Epidermal melanocyte (primary cell): ENCODE measurements around the gene THSD8.
A peak's percentile ranks its signal among the peaks of the same experiment; 100 is the strongest.
"Not testable (repeated sequence)": the region's sequence is repeated elsewhere in the genome, so short reads cannot be mapped to it uniquely, and the experiment has no call there.

ENCODE experiments used
- DNase-seq: peaks from one replicate; pipeline ENCODE4 v3.0.0; 2011; ENCODE audit warnings: low spot score; ENCODE audit not compliant: insufficient read length

THSD8 gene

GRCh38 chr19:12792051-12792852 lies 9.6 kb upstream of the THSD8 start:
- no peak for DNase-seq

DNA sequence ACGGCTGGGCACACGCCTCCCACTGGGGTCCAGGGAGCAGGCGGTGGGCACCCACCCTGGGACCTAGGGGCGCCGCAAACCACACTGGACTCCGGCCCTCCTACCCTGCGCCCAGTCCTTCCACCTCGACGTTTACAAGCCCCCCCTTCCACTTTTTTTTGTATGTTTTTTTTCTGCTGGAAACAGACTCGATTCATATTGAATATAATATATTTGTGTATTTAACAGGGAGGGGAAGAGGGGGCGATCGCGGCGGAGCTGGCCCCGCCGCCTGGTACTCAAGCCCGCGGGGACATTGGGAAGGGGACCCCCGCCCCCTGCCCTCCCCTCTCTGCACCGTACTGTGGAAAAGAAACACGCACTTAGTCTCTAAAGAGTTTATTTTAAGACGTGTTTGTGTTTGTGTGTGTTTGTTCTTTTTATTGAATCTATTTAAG lies 9.0 kb upstream of the THSD8 start:
- no peak for DNase-seq

DNA sequence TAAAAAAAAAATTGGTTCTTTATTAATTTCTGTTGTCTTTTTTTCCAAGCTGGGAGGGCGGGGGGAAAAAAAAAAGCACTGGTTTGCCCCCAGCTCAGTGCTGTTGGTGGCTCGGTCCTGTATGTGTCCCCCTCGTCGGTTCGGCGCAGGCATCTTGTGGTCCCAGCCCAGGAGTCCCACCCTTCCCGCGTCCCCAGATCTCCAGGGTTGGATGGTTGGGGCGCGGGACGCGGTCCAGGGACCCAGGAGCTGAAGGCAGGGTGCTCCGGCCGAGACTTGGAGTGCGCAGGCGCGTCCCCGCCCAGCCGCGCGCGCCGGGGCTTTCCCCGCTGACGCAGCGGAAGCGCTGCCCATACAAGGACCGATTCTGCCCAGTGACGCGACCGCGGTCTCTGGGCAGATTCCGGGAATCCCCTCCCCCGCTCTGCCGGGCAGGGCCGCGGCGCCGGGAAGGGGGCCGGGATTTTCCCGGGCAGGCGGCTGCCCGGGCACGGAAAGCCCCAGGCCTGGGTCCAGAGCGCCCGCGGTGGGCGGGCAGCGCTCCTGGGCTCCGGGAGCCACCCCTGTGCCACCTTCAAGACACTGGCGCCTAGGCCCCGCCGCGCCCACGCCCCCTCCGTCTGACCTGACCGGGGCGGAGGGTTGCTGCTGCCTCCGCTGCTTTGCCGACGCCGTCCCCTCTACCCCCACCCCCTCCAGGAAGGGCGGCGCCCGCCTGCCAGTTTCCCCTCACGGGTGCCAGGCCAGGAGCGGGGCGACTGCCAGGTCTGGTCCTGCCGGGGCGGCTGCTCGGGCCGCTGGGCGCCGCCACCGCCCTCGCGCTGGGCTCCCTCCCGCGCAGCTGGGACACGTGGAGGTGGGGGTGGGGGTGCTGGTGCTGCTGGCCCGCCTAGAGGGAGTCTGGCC lies 8.3 kb upstream of the THSD8 start:
- peak; percentile 97 for DNase-seq

GRCh38 chr19:12794196-12794941 lies 7.5 kb upstream of the THSD8 start:
- DNase-seq = no peak

- DNase-seq = no peak
Observed at GRCh38 chr19:12794971-12795381, 6.9 kb upstream of the THSD8 start.

DNA sequence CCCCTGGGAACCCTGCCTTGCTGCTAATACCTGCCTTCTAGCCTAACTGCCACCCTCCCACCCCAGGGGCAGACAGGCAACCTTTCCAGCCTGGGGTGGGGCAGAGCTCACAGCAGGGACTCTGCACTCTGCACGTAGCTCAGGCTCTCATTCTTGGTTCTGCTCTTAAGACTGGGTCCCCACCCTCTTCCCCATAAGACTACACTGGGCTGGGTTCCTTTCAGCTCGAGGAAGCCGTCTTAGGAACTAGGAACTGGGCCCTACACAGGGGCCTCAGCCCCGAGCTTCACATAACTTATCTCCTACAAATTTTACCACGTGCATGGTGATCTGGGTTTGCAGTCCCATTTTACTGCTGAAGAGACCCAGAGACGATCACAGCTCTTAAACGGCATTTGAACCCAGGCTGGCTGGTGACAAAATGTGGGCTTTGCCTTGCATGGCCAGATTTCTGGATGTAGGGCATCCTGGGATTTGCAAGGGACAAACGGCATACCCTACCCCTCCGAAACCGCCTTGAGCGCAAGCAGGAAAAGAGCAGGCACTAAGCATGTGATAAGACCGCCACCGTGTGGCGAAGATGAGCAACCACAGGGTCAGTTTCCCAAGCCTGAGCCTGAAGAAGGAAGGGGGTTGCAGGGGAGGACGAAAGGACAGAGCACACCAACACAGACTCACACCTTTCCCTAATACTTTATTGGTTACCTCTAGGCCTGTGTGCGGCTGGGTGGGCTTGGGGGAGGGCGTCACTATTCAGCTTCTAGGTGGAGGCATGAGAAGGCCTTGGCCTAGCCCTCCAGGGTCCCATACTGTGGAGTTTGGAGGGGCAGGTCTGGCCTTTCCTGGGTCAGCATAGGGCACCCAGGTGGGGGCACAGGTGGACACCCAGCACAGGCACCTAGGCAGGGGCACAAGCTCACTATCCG lies 5.5 kb upstream of the THSD8 start:
- no peak for DNase-seq

DNA sequence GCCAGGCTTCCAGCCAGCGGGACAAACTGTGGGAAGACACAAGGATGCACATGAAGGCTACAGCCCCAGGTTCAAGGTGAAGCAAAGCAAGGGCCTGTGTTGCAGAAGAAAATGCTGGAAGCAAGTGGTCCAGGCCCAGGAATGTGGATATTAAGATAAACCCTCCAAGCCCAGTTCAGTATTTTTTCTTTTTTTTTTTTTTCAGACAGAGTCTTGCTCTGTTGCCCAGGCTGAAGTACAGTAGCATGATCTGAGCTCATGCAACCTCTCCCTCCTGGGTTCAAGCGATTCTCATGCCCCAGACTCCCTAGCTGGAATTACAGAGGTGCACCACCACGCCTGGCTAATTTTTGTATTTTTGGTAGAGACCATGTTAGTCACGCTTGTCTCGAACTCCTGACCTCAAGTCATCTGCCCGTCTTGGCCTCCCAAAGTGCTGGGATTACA lies 4.7 kb upstream of the THSD8 start:
- DNase-seq = no peak

DNA sequence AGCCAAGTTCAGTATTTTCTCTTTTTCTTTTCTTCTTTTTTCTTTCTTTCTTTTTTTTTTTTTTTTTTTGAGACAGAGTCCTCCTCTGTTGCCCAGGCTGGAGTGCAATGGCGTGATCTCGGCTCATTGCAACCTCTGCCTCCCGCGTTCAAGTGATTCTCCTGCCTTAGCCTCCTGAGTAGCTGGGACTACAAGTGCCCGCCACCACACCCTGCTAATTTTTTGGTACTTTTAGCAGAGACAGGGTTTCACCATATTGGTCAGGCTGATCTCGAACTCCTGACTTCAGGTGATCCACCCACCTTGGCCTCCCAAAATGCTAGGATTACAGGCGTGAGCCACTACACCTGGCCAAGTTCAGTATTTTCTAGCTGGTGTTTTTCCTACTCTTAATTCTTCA lies 4.3 kb upstream of the THSD8 start:
- DNase-seq = not testable (repeated sequence)

DNA sequence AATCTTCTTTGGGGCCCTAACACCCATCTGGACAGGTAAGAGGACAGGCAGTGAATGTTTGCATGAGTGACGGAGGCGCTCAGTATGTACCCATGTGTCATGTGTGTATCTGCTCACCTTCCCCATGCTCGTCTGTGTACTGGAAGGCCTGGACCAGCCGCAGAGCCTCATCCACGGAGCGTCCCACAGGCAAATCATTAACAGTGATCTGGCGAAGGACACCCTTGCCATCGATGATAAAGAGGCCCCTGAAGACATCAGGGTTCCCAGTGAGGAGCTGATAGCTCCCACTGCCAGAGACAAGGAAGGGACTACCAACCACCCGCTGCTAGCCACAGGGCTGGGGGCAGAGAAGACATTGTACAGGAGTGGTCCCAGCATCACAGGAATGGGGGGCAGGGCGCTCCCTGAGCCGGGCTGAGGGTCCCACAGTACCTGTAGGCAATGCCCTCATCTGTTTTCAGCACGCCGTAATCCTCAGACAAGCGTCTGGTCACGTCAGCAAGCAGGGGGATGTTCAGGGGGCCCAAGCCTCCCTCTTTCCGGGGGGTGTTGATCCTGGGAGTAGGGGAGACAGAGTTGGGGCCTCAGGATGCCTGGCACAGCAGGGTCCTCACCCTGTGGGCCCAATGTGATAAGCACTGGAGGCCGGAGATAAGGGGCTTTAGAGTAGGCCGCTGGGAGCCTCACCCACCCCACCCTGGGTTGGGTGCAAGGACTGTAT lies 2.0 kb upstream of the THSD8 start:
- no peak for DNase-seq

DNA sequence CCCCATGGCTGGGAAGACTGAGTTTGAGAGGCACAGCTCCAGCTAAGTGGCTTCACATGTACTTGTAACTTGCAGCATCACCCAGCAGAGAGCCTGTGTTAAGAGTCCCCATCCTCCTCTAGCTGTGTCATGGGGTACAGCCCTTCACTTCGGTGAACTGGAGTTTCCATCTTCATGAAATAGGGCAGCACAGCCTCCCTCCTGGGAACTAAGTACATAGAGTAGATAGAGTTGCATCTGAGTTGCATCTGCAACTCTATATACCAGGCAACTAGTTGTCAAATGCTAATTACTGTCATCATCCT lies 1.5 kb upstream of the THSD8 start:
- DNase-seq = no peak

- no peak for DNase-seq
Observed at GRCh38 chr19:12800923-12801465, 875 bp upstream of the THSD8 start.

GRCh38 chr19:12802267-12803106 lies 618 bp downstream of the THSD8 start:
- peak; percentile 38 for DNase-seq

DNA sequence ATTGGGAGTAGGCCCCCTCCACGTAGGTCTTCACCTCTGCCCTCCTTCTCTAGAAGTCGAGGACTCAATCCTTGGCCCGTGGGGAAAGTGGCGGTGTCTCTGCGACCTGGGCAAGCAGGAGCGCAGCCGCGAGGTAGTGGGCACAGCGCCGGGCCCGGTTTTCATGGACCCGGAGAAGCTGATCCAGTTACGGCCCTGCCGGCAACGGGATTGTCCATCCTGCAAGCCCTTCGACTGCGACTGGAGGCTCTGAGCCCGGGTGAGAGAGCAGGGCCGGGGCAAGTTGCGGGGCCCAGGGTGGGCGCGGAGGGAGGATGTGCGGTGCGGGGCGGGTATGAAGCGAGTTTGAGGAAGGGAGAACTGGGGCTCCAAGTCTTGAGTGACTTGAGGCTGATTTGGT lies 2.2 kb downstream of the THSD8 start:
- DNase-seq = peak; percentile 0

DNA sequence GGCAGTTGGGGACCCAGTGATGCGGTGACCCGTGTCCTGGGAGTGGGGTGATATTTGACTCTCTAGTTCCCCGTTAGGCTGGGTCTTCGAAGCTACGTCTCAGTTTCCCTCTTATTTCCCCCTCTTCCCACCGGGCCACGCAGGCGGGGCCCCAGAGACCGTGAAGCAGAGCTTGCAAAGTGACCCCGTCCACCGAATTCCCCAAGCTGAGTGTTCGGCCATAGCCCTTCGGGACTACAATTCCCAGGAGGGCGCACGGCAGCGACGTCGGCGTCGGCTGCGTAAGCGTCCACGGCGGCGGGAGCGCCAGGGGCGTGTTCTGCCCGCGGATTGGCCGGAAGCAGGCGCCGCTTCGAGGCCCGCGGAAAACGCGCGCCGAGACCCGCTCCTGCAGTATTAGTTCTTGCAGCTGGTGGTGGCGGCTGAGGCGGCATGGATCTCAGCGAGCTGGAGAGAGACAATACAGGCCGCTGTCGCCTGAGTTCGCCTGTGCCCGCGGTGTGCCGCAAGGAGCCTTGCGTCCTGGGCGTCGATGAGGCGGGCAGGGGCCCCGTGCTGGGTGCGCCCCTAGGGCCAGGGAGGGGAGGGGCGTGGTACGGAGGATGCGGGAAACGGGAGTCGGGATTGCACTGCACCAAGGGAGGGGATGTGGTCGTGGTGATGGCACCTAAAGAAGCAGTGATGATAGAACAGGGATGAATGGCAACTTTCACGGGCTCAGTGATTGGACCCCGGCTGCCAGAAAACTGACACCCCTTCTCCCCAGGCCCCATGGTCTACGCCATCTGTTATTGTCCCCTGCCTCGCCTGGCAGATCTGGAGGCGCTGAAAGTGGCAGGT lies 4.6 kb downstream of the THSD8 start, which contains the start of gene RNASEH2A:
RNASEH2A (plus strand) TSS at position 343 of the 840 bp plus-strand sequence; CDS start at position 433, 90 bp downstream.
- peak; percentile 96 for DNase-seq

DNA sequence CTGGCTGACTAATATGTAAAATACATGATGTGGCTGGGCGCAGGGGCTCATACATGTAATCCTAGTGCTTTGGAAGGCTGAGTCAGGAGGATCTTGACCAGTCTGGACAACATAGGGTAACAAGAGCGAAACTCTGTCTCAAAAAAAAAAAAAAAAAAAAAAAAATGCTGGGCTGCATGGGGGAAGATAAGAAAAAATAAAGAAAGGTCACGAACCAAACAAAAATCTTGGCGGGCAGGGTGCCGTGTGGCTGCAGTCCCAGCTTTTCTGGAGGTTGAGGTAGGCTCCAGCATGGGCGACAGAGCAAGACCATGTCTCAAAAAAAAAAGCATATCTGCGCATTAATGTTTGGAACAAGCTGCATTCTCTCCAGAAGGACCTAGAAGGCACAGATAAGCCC lies 13.2 kb downstream of the THSD8 start:
- no peak for DNase-seq

GRCh38 chr19:12817188-12817587 lies 15.3 kb downstream of the THSD8 start:
- DNase-seq = not testable (repeated sequence)

GRCh38 chr19:12817810-12818209 lies 15.9 kb downstream of the THSD8 start:
- DNase-seq = peak; percentile 5

- peak; percentile 13 for DNase-seq
Observed at GRCh38 chr19:12821761-12822160, 19.9 kb downstream of the THSD8 start.
